Activated CD4-positive, alpha-beta memory T cell treated with anti-CD3 and anti-CD28 coated beads for 36 hours (primary cell): ENCODE data around the gene ADCY5. TPM values are rescaled to one million over a fixed set of nuclear protein-coding genes. Genes with fewer than 3 reads are reported as not detected.

Experiments used
- CTCF ChIA-PET: fragments of 350-600 bp; sonication (Branson Sonifier 250); formaldehyde crosslinking; loops from one replicate; lab custom pipeline; 2021; ENCODE audit warnings: antibody characterized with exemption, inconsistent platforms; lab: Charles Lee
- POLR2A ChIA-PET: fragments of 350-600 bp; sonication (Branson Sonifier 250); formaldehyde crosslinking; loops from one replicate; lab custom pipeline; 2021; ENCODE audit warnings: antibody characterized with exemption; lab: Charles Lee
- DNase-seq: peaks from one replicate; pipeline ENCODE4 v3.0.0-alpha.2; 2020
- H3K27ac Mint-ChIP-seq: one replicate; pipeline ENCODE4 v1.8.0; 2021; ENCODE audit warnings: mixed read lengths
- H3K27me3 Mint-ChIP-seq: one replicate; pipeline ENCODE4 v1.8.0; 2021; ENCODE audit warnings: mixed read lengths
- H3K36me3 Mint-ChIP-seq: one replicate; pipeline ENCODE4 v1.8.0; 2021; ENCODE audit warnings: mixed read lengths
- H3K4me1 Mint-ChIP-seq: one replicate; pipeline ENCODE4 v1.8.0; 2021; ENCODE audit warnings: low read depth, mixed read lengths
- H3K4me3 Mint-ChIP-seq: one replicate; pipeline ENCODE4 v1.8.0; 2021; ENCODE audit warnings: mild to moderate bottlenecking, mixed read lengths
- H3K9me3 Mint-ChIP-seq: one replicate; pipeline ENCODE4 v1.8.0; 2021; ENCODE audit warnings: mixed read lengths
- intact Hi-C: fragments of 100-400 bp; cut with micrococcal nuclease; formaldehyde crosslinking; loops from one replicate; pipeline ENCODE4 v1.15.1; 2023
- total RNA-seq, 2 experiments: library from RNA; stranded (reverse); gene quantifications; one replicate each; pipeline ENCODE4 v1.2.3, GENCODE V29; 2021

Gene ADCY5
- total RNA-seq, 2 experiments from 2014 or later, result not detected

- H3K27ac Mint-ChIP-seq, result no peak overlapping the region
- H3K9me3 Mint-ChIP-seq, result no peaks in the 10 kb centered on the region
- H3K4me1 Mint-ChIP-seq, result no peaks in the 10 kb centered on the region
- CTCF ChIA-PET, result interaction anchor here (2.5 to 11.8 kb wide), 2 partner anchors 161 to 232 kb away, joined by 12 to 114 read pairs; no protein-coding TSS in a partner anchor
- H3K27me3 Mint-ChIP-seq, result no peaks in the 10 kb centered on the region
- no peak for DNase-seq
- H3K4me3 Mint-ChIP-seq, result no peak overlapping the region
- intact Hi-C loops, result loop anchor here (10.0 kb wide), 1 partner anchor 397 kb away; no protein-coding TSS in a partner anchor
- POLR2A ChIA-PET, result no interaction called here
- H3K36me3 Mint-ChIP-seq, result no peaks in the 10 kb centered on the region
Measured at GRCh38 chr3:123327956-123328850, 120.7 kb downstream of the ADCY5 start.

- intact Hi-C loops, result loop anchor here (10.0 kb wide), 1 partner anchor 397 kb away; no protein-coding TSS in a partner anchor
- H3K27me3 Mint-ChIP-seq, result no peaks in the 10 kb centered on the region
- CTCF ChIA-PET, result interaction anchor here (11.8 kb wide), 1 partner anchor 233 kb away, joined by 114 read pairs; no protein-coding TSS in a partner anchor
- no peaks in the 10 kb centered on the region for H3K9me3 Mint-ChIP-seq
- H3K4me3 Mint-ChIP-seq, result no peak overlapping the region
- no peaks in the 10 kb centered on the region for H3K4me1 Mint-ChIP-seq
- no peak for DNase-seq
- no peaks in the 10 kb centered on the region for H3K36me3 Mint-ChIP-seq
- POLR2A ChIA-PET, result no interaction called here
- H3K27ac Mint-ChIP-seq, result no peak overlapping the region
Measured at GRCh38 chr3:123327480-123327879, 121.4 kb downstream of the ADCY5 start.

DNA sequence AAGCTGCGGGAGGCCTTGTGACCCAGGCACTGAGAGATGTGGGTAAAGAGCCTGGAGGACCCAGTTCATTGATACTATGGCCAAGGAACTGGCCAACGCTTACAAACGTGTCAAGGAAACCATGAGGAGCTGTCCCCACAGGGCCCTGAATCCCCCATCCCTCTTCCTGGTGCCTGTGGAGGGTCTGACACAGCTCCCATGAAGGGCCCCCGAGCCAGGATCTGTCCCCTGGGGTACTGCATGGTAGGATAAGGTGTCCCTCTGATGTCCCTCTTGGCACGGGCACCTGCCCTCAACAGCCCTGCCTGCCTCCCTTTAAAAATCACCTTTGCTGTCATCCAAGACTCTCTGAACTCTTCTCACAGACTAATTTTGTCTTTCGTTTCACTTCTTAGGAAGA lies 122.4 kb downstream of the ADCY5 start:
- ChIA-PET CTCF (interaction anchor here (1.6 to 11.8 kb wide), 2 partner anchors 17 to 234 kb away, joined by 5 to 114 read pairs; no protein-coding TSS in a partner anchor), POLR2A (no interaction called here)
- H3K27me3 Mint-ChIP-seq, result no peaks in the 10 kb centered on the region
- intact Hi-C loops, result loop anchor here (10.0 kb wide), 1 partner anchor 398 kb away; no protein-coding TSS in a partner anchor
- no peaks in the 10 kb centered on the region for H3K4me1 Mint-ChIP-seq
- no peak for DNase-seq
- H3K27ac Mint-ChIP-seq, result no peak overlapping the region
- H3K4me3 Mint-ChIP-seq, result no peak overlapping the region
- no peaks in the 10 kb centered on the region for H3K36me3 Mint-ChIP-seq
- no peaks in the 10 kb centered on the region for H3K9me3 Mint-ChIP-seq

DNA sequence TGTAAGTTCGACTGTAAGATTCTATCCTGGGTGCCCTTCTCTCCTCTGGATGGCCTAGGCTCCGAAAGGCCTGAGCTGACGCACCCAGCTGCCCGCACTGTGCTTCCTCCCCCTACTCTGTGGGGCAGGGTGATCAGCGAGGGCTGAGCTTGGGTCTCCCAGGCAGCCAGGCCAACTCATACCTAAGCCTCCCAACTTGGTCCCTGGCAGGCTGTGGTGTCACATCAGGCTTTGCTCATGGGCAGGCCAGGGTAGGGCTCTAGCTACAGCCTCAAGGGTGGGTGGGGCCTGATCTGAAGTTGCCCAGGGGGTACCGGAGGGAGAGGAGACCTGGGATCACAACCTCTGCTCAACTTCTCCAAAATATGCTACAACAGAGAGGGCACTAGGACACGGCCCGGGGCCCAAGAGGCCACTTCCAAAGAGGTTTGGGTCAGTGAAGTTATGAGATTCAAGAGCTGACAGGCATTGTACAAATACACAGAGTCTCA lies 123.1 kb downstream of the ADCY5 start:
- Mint-ChIP-seq H3K4me1 (no peaks in the 10 kb centered on the region), H3K27ac (no peak overlapping the region), H3K9me3 (no peaks in the 10 kb centered on the region), H3K36me3 (no peaks in the 10 kb centered on the region), H3K4me3 (no peak overlapping the region), H3K27me3 (no peaks in the 10 kb centered on the region)
- POLR2A ChIA-PET, result no interaction called here
- intact Hi-C loops, result loop anchor here (10.0 kb wide), 1 partner anchor 399 kb away; no protein-coding TSS in a partner anchor
- DNase-seq, result no peak
- CTCF ChIA-PET, result interaction anchor here (1.6 to 11.8 kb wide), 2 partner anchors 18 to 235 kb away, joined by 5 to 114 read pairs; no protein-coding TSS in a partner anchor

DNA sequence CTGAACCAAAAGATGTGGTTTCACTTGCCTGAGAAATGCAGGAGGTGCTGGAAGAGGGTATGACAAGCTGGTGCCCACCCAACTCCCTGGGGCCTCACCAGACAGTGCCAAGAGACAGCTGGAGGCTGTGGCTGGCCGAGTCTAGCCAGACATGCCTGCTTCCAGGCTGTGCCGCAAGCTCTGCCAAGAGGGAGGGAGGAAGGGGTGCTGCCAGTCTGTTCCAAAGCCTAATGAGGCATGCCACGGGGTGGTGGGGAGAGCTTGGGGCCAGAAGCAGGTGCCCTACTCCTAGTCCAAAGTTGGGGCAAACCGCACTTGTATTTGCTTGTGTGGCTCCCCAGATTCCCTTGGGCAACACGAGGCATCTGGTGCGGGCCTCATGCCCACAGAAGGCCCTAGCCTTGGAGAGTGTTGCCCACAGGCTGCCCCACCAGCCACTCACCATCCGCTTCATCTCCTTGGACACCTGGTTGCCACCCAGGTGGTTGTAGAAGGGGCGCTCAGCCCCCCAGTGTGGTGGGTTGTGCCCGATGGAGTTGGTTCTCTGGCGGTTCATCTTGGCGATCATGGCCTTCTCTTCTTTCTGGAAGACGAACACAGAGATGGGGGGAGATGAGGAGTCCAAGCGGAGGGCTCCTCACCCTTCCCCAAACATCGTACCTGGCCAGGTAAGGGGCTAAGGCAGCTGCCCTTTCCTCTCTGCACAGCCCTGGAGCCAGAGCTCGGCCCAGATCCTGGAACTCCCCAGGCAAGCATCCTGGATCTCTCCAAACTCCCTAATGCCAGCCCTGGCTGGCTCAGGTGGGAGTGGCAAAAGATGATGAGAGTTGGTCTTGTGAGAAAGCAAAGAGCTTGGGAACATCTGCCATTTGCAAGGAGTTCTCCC lies 123.8 kb downstream of the ADCY5 start:
- H3K4me1 Mint-ChIP-seq, result no peaks in the 10 kb centered on the region
- no peak overlapping the region for H3K27ac Mint-ChIP-seq
- no peaks in the 10 kb centered on the region for H3K9me3 Mint-ChIP-seq
- no peak for DNase-seq
- intact Hi-C loops, result loop anchor here (10.0 kb wide), 1 partner anchor 400 kb away; no protein-coding TSS in a partner anchor
- ChIA-PET CTCF (interaction anchor here (11.8 kb wide), 1 partner anchor 235 kb away, joined by 114 read pairs; no protein-coding TSS in a partner anchor), POLR2A (no interaction called here)
- H3K36me3 Mint-ChIP-seq, result no peaks in the 10 kb centered on the region
- H3K27me3 Mint-ChIP-seq, result no peaks in the 10 kb centered on the region
- no peak overlapping the region for H3K4me3 Mint-ChIP-seq

DNA sequence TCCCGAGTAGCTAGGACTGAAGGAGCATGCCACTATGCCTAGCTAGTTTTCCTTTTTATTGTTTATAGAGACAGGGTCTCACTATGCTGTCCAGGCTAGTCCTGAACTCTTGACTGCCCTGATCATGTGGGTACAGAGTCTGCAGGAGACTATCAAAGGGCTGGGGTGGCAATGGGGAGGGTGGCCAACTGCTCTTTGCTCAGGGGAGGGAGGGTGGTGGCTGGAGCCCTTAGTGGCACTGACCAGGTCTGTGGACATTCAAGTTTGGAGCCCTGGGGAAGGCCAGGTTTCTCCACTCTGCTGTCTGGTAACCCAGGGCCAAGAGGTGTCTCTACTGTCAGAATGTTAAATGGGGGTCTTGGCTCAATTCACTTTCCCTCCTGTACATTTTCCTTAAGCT lies 125.1 kb downstream of the ADCY5 start:
- Mint-ChIP-seq H3K4me1 (no peaks in the 10 kb centered on the region), H3K27ac (no peak overlapping the region)

DNA sequence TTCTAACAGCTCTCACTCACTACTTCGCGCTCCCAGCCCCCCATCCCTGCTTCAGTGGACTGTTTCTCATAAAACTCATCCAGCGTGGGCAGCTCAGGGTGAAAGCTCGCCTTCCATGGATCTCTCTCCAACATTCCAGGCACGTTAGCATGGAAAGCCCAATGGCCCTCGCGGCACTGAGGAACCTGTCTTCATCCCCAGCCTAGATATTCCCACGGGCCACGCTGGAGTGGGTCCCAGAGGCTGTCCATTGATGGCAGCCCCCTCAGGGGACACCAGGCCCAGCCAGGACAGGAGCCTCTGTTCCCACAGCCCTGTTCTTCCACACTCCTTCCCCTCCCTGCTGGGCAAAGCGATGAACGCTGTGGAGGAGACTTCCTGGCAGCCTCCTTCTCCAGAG lies 126.0 kb downstream of the ADCY5 start:
- DNase-seq, result no peak
- Mint-ChIP-seq H3K36me3 (no peaks in the 10 kb centered on the region), H3K4me3 (no peak overlapping the region), H3K27ac (no peak overlapping the region), H3K9me3 (no peaks in the 10 kb centered on the region), H3K27me3 (peaks cover 3% of the 10 kb centered on the region), H3K4me1 (no peaks in the 10 kb centered on the region)
- CTCF ChIA-PET, result interaction anchor here (0.8 to 11.8 kb wide), 3 partner anchors 167 to 1106 kb away, joined by 3 to 114 read pairs (median 3); no protein-coding TSS in a partner anchor
- POLR2A ChIA-PET, result no interaction called here
- intact Hi-C loops, result loop anchor here (10.0 kb wide), 1 partner anchor 402 kb away; no protein-coding TSS in a partner anchor

More for the DNA sequence above, 125.1 kb downstream of the ADCY5 start:
- Mint-ChIP-seq H3K4me3 (no peak overlapping the region), H3K9me3 (no peaks in the 10 kb centered on the region), H3K27me3 (peaks cover 1% of the 10 kb centered on the region), H3K36me3 (no peaks in the 10 kb centered on the region)
- CTCF ChIA-PET, result interaction anchor here (11.8 kb wide), 1 partner anchor 237 kb away, joined by 114 read pairs; no protein-coding TSS in a partner anchor
- DNase-seq, result no peak
- POLR2A ChIA-PET, result no interaction called here
- intact Hi-C loops, result loop anchor here (10.0 kb wide), 1 partner anchor 401 kb away; no protein-coding TSS in a partner anchor

GRCh38 chr3:123321806-123322205 lies 127.1 kb downstream of the ADCY5 start:
- peaks cover 5% of the 10 kb centered on the region for H3K27me3 Mint-ChIP-seq
- H3K4me3 Mint-ChIP-seq, result no peak overlapping the region
- intact Hi-C loops, result loop anchor here (10.0 kb wide), 1 partner anchor 403 kb away; no protein-coding TSS in a partner anchor
- no peaks in the 10 kb centered on the region for H3K4me1 Mint-ChIP-seq
- CTCF ChIA-PET, result interaction anchor here (1.0 to 11.8 kb wide), 2 partner anchors 168 to 239 kb away, joined by 3 to 114 read pairs; no protein-coding TSS in a partner anchor
- no peaks in the 10 kb centered on the region for H3K9me3 Mint-ChIP-seq
- POLR2A ChIA-PET, result no interaction called here
- no peak overlapping the region for H3K27ac Mint-ChIP-seq
- no peak for DNase-seq
- no peaks in the 10 kb centered on the region for H3K36me3 Mint-ChIP-seq

- Mint-ChIP-seq H3K4me1 (no peaks in the 10 kb centered on the region), H3K27ac (no peak overlapping the region), H3K9me3 (no peaks in the 10 kb centered on the region), H3K36me3 (no peaks in the 10 kb centered on the region), H3K27me3 (peaks cover 11% of the 10 kb centered on the region), H3K4me3 (no peak overlapping the region)
- intact Hi-C loops, result loop anchor here (10.0 kb wide), 1 partner anchor 405 kb away; no protein-coding TSS in a partner anchor
- ChIA-PET POLR2A (no interaction called here), CTCF (no interaction called here)
- DNase-seq, result no peak
Measured at GRCh38 chr3:123320221-123320620, 128.7 kb downstream of the ADCY5 start.

- POLR2A ChIA-PET, result no interaction called here
- Mint-ChIP-seq H3K4me3 (no peak overlapping the region), H3K27ac (no peak overlapping the region), H3K4me1 (no peaks in the 10 kb centered on the region), H3K27me3 (peaks cover 16% of the 10 kb centered on the region), H3K36me3 (no peaks in the 10 kb centered on the region), H3K9me3 (no peaks in the 10 kb centered on the region)
- CTCF ChIA-PET, result no interaction called here
- intact Hi-C loops, result loop anchor here (10.0 kb wide), 1 partner anchor 405 kb away; no protein-coding TSS in a partner anchor
- DNase-seq, result no peak
Measured at GRCh38 chr3:123319760-123320159, 129.1 kb downstream of the ADCY5 start.

DNA sequence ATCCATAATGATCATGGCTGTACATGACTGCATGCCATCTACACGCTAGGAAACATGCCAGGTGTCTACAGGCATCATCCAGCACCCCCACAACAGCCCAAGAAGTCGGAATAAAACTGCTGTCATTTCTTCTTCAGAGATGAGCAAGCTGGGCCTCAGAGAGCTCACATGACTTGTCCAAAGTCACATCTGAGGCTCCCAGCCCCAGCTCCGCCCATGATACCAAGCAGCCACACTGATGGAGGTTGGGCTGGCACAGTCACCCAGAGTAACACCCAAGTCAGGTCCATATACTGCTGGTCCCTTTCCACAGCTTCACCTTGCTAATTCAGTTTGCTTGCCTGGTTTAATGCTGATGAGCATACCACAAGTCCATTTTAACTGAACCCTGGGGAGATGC lies 130.5 kb downstream of the ADCY5 start:
- Mint-ChIP-seq H3K9me3 (no peaks in the 10 kb centered on the region), H3K4me3 (no peak overlapping the region), H3K36me3 (no peaks in the 10 kb centered on the region), H3K27ac (no peak overlapping the region), H3K4me1 (no peaks in the 10 kb centered on the region), H3K27me3 (peaks cover 16% of the 10 kb centered on the region)
- POLR2A ChIA-PET, result no interaction called here
- intact Hi-C loops, result no loop called here
- CTCF ChIA-PET, result interaction anchor here (1.0 kb wide), 1 partner anchor 11 kb away, joined by 3 read pairs; no protein-coding TSS in a partner anchor
- DNase-seq, result peak; percentile 22
